ENCODE data around the gene CLDN9. TPM values are rescaled to one million over a fixed set of nuclear protein-coding genes. Genes with fewer than 3 reads are reported as not detected.

The CLDN9 gene
- total and polyA plus RNA-seq, 2 donors (not counting 1 experiment from before 2014, with no cell fraction given), result 0.04 TPM; not detected in 1

- peaks cover 0 to 1% (median 0%) of the 10 kb centered on the region in 3 donors for H3K9me3 ChIP-seq (ENCODE audit: control extremely low read depth in 1 of 3, control insufficient read depth in 2 of 3, insufficient read depth in 1 of 3, low read length in 2 of 3)
- 64% methylated on average over 14 of the region's 17 CpGs for WGBS (ENCODE audit: insufficient coverage)
- H3K27me3 ChIP-seq (replicated peaks in 1 of 4; ENCODE audit: control extremely low read depth in 1 of 4, control insufficient read depth in 3 of 4, insufficient read depth in 4 of 4, low read length in 3 of 4), result peaks cover 0 to 10% (median 2%) of the 10 kb centered on the region in 4 experiments
- ATAC-seq (ENCODE audit: low read depth) (no peak), DNase-seq (no peak)
- H3K27me3 Mint-ChIP-seq, result peaks cover 4% of the 10 kb centered on the region
- H3K4me3 Mint-ChIP-seq, result no peak overlapping the region
- POLR2A ChIA-PET, result interaction anchor here (0.6 kb wide), 1 partner anchor 85 kb away, joined by 9 read pairs; no protein-coding TSS in a partner anchor
- no peaks in the 10 kb centered on the region for H3K79me2 ChIP-seq (ENCODE audit: control insufficient read depth, insufficient read depth, low read length)
- H4K20me1 ChIP-seq (ENCODE audit: control insufficient read depth, insufficient read depth, low read length, poor library complexity, severe bottlenecking), result no peaks in the 10 kb centered on the region
- no peak for TF ChIP-seq CTCF (IDR thresholded peaks at IDR 0.05)
- no peak overlapping the region for H3K27ac ChIP-seq (ENCODE audit: low read length in 2 of 2)
- H3K9ac ChIP-seq (ENCODE audit: low read length), result no peak overlapping the region
- no peak overlapping the region for H3K4me2 ChIP-seq (replicated peaks; ENCODE audit: low read depth, low read length, poor library complexity, severe bottlenecking)
- no peak overlapping the region for H2AFZ ChIP-seq (ENCODE audit: insufficient read depth, low read depth, low read length, poor library complexity, severe bottlenecking)
- H3K9me3 Mint-ChIP-seq (ENCODE audit: insufficient read depth), result no peaks in the 10 kb centered on the region
- H3K4me3 ChIP-seq (ENCODE audit: control extremely low read depth in 1 of 5, extremely low read depth in 1 of 5, insufficient read depth in 1 of 5, low read depth in 2 of 5, low read length in 4 of 5), result no peak overlapping the region
- H3K4me1 Mint-ChIP-seq, result peaks cover 4% of the 10 kb centered on the region
- H3K36me3 ChIP-seq (replicated peaks in 1 of 2; ENCODE audit: control extremely low read depth in 1 of 2, control insufficient read depth in 1 of 2, extremely low read depth in 1 of 2, insufficient read depth in 2 of 2, low read length in 1 of 2), result no peaks in the 10 kb centered on the region
- no peak overlapping the region for H3K27ac Mint-ChIP-seq
- intact Hi-C loops (cut with micrococcal nuclease), result no loop called here
- CTCF ChIA-PET, result no interaction called here
- H3K4me1 ChIP-seq (ENCODE audit: control insufficient read depth in 2 of 2, insufficient read depth in 2 of 2, low read length in 2 of 2), result peaks cover 10 to 12% of the 10 kb centered on the region in 2 donors
These were observed 39.0 kb upstream of the CLDN9 start for GRCh38 chr16:2973605-2974318.

- Histone ChIP-seq H3K4me2 (replicated peaks; ENCODE audit: low read depth, low read length, poor library complexity, severe bottlenecking) (no peak overlapping the region), H4K20me1 (ENCODE audit: control insufficient read depth, insufficient read depth, low read length, poor library complexity, severe bottlenecking) (peaks cover under 1% of the 10 kb centered on the region), H3K9me3 (ENCODE audit: control extremely low read depth in 1 of 3, control insufficient read depth in 2 of 3, insufficient read depth in 1 of 3, low read length in 2 of 3) (no peaks in the 10 kb centered on the region), H3K36me3 (replicated peaks in 1 of 2; ENCODE audit: control extremely low read depth in 1 of 2, control insufficient read depth in 1 of 2, extremely low read depth in 1 of 2, insufficient read depth in 2 of 2, low read length in 1 of 2) (no peaks in the 10 kb centered on the region), H3K4me3 (ENCODE audit: control extremely low read depth in 1 of 5, extremely low read depth in 1 of 5, insufficient read depth in 1 of 5, low read depth in 2 of 5, low read length in 4 of 5) (no peak overlapping the region), H3K27ac (ENCODE audit: low read length in 2 of 2) (no peak overlapping the region), H3K9ac (ENCODE audit: low read length) (no peak overlapping the region), H2AFZ (ENCODE audit: insufficient read depth, low read depth, low read length, poor library complexity, severe bottlenecking) (no peak overlapping the region), H3K4me1 (ENCODE audit: control insufficient read depth in 2 of 2, insufficient read depth in 2 of 2, low read length in 2 of 2) (peaks cover 10% of the 10 kb centered on the region in 2 donors), H3K79me2 (ENCODE audit: control insufficient read depth, insufficient read depth, low read length) (no peaks in the 10 kb centered on the region), H3K27me3 (replicated peaks in 1 of 4; ENCODE audit: control extremely low read depth in 1 of 4, control insufficient read depth in 3 of 4, insufficient read depth in 4 of 4, low read length in 3 of 4) (peaks cover 0 to 13% (median 2%) of the 10 kb centered on the region in 4 experiments)
- no peak for DNase-seq
- no peak for ATAC-seq (ENCODE audit: low read depth)
- POLR2A ChIA-PET, result interaction anchor here (0.6 kb wide), 1 partner anchor 85 kb away, joined by 9 read pairs; no protein-coding TSS in a partner anchor
- peaks cover 4% of the 10 kb centered on the region for H3K27me3 Mint-ChIP-seq
- no peaks in the 10 kb centered on the region for H3K9me3 Mint-ChIP-seq (ENCODE audit: insufficient read depth)
- peaks cover 2% of the 10 kb centered on the region for H3K4me1 Mint-ChIP-seq
- TF ChIP-seq CTCF (IDR thresholded peaks at IDR 0.05) (no peak), EZH2 (IDR thresholded peaks at IDR 0.05; ENCODE audit: borderline replicate concordance, insufficient read depth, low read depth, low read length, poor library complexity, severe bottlenecking) (no peak)
- CTCF ChIA-PET, result interaction anchor here (0.9 kb wide), 1 partner anchor 9 kb away, joined by 4 read pairs; no protein-coding TSS in a partner anchor
- H3K27ac Mint-ChIP-seq, result no peak overlapping the region
- H3K4me3 Mint-ChIP-seq, result no peak overlapping the region
- intact Hi-C loops (cut with micrococcal nuclease), result no loop called here
- 95% methylated on average over 14 of the region's 15 CpGs for WGBS (ENCODE audit: insufficient coverage)
These were observed 38.2 kb upstream of the CLDN9 start for GRCh38 chr16:2974319-2975056.
